OCI-LY3 (cell line): ENCODE results near the gene PTPRD.

ENCODE experiments used
- EZH2phosphoT487 ChIP-seq: fragments of 200-600 bp; shearing (Covaris generic); IDR thresholded peaks from 2 replicates; pipeline ENCODE4 v1.6.1; 2018; ENCODE audit warnings: antibody characterized with exemption, mixed run types, low read depth
- TF ChIP-seq, protein P1 (sequence below): fragments of 200-600, 300-600 bp; sonication (generic); IDR thresholded peaks from 2 replicates; pipeline ENCODE4 v1.5.1; 2014; ENCODE audit warnings: antibody characterized with exemption, low read length, low read depth

DNA sequence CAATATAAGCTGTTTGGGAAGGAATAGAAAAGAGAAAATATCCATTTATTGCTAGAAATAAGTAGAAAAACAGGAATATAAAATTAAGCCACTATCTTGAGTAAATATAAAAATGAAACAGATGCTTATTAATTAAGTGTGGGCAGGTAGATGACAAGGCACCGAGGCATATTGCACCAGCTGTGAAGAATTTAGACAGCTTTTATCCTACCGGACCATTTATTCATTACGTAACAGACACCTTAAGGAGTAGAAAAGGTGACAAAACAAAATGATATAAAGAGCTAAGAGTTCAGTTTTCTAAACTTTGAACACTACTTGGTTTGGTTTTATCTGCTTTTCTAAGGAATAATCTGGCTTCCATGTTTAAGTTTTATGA lies 404.1 kb downstream of the PTPRD start:
- TF ChIP-seq, protein P1, sequence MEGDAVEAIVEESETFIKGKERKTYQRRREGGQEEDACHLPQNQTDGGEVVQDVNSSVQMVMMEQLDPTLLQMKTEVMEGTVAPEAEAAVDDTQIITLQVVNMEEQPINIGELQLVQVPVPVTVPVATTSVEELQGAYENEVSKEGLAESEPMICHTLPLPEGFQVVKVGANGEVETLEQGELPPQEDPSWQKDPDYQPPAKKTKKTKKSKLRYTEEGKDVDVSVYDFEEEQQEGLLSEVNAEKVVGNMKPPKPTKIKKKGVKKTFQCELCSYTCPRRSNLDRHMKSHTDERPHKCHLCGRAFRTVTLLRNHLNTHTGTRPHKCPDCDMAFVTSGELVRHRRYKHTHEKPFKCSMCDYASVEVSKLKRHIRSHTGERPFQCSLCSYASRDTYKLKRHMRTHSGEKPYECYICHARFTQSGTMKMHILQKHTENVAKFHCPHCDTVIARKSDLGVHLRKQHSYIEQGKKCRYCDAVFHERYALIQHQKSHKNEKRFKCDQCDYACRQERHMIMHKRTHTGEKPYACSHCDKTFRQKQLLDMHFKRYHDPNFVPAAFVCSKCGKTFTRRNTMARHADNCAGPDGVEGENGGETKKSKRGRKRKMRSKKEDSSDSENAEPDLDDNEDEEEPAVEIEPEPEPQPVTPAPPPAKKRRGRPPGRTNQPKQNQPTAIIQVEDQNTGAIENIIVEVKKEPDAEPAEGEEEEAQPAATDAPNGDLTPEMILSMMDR: no peak
- no peak for TF ChIP-seq EZH2phosphoT487
